ENCODE measurements around the gene RARRES2.
"Not testable (repeated sequence)": the region's sequence is repeated elsewhere in the genome, so short reads cannot be mapped to it uniquely, and the experiment has no call there.

Gene RARRES2

DNA sequence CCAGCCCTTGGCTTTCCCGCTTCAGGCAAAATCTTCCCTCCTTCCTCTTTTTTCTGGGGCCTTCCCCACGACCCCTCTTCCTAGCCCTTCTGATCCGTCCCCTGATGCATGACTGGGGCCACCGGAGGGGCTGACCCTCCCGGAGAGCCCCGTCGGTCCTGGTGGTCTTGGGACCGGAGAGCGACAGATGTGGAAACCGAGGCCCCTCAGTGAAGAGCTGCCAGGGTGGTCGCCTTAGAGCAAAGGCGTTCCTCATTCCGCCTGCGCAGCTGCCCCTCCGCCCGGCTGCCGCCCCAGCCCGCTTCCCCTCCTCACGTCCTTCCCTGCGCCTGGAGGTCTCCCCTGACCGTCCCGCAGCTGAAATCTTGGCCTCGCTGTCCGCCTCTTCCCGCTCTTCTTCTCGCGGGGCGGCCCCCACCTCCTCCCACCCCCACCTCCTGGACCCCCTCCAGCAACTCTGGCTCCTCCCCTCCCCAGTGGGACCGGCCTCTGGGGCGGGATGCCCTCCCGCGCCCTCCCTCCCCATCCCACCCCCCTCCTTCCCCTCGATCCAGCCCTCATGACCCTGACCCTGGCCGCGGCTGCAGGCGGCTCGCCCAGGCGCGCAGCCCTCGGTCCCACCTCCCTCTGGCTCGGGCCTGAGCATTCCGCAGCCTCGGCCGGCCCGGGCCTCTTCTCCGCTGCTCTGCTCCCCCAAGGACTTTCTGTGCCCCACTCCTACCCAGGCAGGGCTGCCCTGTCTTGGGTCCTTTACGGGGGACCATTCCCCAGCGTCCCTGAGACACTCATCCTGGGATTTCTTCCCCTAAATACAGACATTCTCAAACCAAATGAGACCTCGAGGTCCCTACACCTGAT, at the start of gene RARRES2:
Gene RARRES2, minus strand, starts transcription at position 367 of the 858 bp plus-strand sequence. CDS start 1,020 bp downstream, outside the sequence.
- DNase-seq (ENCODE audit: low read depth in 2 of 2) = no peak

DNA sequence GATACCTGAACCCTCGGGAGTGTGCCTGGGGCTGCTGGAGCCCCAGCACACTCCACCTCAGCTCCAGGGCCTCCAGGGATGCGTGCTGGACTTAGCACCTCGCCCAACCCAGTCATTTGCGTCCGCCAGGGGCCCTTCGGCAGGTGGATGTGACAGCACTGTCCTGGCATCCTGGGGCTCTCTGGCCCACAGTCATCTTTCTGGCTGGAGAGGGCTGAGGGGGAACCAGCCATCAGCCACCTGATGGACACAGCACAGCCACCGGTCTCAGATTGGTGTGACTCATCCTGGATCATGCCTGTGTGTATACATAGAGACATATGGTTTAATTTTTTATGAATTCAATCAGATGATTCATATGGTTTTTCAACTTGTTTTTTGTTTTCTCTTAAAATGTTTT, 48.8 kb upstream of the RARRES2 start:
- DNase-seq (ENCODE audit: low read depth in 2 of 2) = no peak

DNA sequence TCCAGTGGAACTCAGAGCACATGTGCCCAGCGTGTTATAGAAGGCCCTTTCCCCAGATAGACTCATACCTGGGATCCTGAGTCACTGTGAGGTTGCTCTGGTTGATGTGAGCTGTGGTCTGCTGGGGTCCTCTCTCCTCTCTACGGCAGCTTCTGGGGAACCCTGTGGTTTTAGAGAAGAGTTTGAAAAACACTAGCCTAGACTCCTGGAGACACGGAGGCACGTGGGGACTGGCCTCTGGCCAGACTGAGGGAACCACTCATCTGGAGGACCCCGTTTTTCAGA, 48.0 kb upstream of the RARRES2 start:
- no peak for DNase-seq (ENCODE audit: low read depth in 2 of 2)

DNA sequence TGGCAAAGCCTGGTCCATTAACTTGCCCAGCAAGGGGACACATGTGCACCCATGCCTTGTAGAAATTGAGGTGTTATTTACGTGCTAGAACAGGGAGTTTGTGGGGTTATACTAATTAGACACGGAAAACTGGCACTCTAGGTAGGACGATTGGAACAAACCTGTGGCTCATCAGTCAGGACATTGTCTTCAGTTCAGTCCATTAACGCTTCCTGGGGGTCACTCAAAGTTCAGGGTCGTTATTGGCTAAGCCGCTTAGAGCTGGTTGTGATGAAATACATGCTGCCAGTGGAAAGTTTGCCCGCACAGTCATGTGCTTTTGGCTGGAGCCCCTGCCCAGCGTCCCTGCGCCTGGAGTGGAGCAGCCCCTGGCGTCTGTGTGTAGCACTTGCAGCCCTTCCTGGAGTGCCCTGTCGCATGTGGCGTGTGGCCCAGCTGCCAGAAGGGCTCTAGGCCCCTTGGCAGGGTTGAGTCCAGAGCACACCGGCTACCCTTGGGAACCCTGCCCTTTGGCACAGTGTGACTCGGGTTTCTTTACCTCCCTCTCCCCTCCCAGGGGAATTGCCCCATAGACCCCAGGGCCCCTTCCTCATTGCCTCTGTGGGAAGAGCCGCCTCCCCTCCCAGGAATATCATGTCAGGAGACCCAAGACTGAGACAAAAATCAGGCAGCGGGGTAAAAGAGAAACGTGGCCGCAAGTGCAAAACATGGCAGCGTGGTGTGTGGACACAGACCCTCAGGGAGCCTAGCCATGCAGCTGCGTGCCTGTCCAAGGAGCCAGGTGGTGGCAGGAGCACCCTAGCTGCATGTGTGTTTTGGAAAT, 47.5 kb upstream of the RARRES2 start:
- DNase-seq (ENCODE audit: low read depth in 2 of 2) = no peak

DNA sequence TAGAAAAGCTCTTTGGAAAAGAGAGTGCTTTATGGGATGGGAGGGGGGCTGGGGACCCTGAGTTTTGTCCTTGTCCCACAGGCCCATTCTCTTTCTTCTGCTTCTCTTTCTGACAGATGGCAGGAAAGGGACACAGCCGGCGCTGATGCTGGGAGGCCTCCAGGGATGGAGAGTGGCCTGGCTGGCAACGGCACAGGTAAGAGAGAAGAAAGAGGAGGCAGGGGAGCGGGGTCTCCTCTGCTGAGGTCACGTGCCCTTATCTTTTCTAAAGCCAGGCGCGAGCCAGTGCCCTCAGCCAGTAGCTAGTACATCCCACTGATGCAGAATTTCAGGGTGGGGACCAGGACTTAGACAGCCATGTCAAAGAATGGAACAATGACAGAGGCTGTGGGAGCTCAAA, 46.9 kb upstream of the RARRES2 start:
- no peak for DNase-seq (ENCODE audit: low read depth in 2 of 2)

DNA sequence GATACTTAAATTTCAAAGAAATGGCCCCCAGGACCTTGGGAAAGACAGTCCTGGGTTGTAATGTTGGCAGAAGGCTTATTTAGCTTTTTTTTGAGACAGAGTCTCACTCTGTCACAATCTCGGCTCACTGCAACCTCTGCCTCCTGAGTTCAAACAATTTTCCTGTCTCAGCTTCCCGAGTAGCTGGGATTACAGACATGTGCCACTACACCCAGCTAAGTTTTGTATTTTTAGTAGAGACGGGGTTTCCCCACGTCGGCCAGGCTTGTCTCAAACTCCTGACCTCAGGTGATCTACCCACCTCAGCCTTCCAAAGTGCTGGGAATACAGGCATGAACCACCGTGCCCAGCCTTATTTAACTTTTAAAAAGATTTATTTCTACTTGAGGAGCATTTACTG, 44.5 kb upstream of the RARRES2 start:
- DNase-seq (ENCODE audit: low read depth in 2 of 2) = not testable (repeated sequence)

DNA sequence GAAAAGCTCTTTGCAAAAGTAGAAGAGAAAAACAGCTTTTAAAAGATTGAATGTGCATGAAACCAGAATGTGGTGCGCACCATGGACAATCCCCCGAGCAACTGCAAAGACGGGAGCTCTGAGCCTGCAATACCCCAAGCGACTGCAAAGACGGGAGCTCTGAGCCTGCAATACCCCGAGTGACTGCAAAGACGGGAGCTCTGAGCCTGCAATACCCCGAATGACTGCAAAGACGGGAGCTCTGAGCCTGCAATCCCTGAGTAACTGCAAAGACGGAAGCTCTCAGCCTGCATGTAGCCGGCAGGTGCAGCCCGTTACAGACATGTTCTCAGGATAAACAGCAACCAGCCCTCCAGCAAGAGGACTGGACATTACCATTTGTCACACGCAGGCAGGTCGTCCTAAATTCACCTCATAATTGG, 43.9 kb upstream of the RARRES2 start:
- DNase-seq (ENCODE audit: low read depth in 2 of 2) = no peak

DNA sequence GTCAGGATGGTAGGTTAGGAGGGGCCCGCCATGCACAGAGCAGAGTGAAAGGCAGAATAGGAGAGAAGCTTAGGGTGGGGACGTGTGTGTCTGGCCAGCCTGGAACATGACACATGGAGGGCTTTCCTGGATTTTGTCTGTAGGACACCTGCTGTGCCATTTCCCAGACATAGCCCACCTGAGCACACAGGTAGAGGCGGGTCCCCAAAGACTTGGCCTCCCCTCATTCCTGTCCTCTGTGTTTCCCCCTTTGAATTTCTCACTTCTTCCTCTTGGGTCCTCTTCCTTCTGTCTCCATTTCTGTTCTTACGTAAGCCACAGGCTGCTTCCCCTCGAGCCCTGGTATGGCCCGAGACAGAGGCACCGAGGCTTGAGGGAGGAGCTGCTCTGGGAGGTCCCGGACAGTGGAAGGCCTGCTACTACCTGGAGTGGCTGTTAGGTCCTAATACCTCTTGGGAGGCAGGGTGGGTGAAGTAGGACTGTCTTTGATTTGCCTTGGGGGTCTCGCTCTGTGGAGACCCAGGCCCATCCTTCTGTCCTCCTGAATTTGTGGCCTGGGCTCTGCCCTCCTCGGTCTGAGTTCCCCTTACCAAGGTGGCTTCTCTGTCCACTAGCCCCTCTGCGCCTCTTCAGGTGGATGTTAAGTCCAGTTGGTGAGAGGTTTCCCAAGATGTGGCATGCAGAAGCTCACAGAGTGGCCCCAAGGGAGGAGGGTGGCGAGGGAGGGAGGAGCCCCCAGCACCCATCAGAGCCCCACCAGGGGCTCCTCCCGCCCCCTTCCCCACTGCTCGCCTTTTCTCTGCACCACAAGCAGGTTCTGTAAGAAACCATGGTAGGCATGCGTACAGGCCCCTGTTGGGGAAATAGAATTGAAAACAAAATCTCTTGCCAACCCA, 43.2 kb upstream of the RARRES2 start:
- DNase-seq (ENCODE audit: low read depth in 2 of 2) = no peak

DNA sequence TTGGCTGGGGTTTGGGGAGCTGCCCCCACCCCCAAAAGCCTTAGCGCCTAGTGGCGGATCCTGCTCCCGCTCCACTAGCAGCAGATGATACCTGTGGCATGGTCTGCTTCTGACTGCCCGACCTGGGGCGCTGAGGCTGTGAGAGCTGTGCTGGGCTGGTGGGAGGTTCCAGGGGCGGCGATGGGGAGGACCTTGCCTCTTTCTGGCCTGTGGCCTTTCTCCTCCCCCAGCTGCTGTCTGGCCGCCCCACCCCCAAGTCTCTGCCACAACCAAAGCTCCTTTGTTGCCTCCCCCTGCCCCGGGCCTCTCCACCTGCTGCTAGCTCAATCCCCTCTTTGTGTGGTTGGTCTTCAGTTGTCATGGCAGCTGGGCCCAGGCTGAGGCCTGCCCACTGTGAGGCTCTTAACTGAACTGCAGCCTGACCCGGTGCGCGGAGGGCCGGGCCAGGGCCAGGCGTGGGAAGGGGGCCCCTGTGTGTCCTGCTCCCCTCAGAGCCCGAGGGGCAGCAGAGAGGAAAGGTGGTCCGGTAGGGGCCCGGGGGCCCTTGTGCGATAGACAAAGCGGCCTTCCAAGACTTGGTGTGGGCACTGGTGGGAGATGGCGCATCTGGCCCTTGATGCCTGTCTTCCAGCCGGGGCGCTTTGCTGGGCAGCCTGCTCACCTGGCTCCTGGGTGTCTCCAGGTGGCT, 42.4 kb upstream of the RARRES2 start:
- no peak for DNase-seq (ENCODE audit: low read depth in 2 of 2)

DNA sequence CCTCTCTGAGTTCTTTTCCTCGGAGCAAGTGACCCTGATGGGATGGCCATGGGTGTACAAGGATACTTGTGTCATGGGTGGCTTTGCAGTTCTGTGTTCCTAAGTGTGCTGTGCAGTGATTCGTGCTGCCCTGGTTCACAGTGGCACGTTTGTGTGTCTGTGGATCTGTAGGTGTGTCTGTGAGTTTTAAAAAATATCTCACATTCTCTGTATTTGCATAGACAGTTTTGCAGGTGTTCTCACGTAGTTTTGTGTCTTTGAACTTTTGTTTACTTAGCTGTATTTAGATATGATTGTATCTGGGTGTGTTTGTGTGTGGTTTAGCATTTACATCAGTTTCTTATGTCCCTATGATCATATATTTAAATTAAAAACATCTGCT, 41.4 kb upstream of the RARRES2 start:
- no peak for DNase-seq (ENCODE audit: low read depth in 2 of 2)

DNA sequence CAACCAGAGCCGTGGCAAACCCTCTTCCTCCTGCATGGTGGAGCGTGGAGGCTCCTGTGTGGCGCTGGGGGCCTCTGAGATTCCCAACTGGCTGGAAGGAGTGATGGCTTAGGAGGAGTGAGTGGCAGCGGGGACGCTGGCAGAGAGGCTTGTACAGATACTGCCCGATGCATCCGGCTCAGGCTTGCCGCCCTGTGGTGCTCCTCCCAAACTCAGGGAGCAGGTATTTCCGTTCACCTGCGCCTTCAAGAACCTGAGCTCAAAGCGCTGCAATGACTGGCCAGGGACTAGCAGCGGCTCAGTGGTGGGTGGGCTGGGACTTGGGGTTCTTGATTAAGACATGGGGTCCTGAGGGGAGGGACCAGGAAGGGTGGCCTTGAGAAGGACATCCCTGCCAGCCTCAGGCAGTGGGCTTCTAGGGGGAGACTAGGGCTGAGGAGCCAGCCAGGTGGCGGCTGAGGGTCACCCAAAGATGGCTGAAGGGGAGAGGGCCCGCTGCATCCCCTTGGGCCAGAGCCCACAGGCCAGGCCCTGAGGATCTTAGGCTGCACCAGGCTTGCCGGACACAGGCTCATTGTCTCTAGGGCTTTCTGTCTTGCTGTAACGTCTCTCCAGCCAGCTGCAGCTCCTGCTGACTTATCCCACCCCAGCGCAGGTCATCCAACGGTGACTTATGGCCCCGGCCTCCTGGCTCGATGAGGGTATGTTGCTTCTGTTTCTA, 40.9 kb upstream of the RARRES2 start:
- DNase-seq (ENCODE audit: low read depth in 2 of 2) = no peak

DNA sequence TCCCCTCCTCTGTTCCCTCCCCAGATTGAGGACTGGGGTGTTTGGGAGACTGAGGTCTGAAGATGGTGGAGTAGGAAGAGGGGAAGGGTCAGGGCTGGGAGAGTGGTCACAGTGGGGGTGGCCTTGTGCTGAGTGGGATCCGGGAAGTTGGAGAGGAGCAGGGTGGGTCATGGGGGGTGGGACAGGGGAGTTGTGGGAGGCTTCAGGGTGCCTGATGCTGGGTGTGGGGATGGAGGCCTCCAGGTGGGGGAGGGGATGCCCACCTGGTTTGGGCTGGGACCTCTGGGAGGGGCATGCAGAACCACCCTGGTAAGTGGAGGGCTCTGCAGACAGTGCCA, 40.3 kb upstream of the RARRES2 start:
- no peak for DNase-seq (ENCODE audit: low read depth in 2 of 2)

DNA sequence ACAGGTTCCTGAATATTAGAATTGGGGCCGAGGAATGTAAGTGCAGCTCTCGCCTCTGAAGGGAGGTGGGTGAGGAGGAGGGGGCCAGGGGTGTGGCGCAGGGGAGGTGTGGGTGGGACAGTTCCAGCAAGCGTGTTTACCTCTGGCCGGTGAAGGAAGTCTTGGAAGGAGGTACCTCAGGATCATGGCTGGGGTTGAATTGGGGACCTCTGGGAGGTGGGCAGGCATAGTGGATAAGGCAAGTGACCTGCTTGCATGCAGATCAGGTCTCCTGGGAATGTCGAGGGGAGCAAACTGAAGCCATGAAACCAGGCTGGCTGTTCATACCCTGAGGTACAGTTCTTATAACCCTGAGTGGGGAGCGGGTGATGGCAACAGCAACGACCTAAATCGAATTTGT, 39.7 kb upstream of the RARRES2 start:
- no peak for DNase-seq (ENCODE audit: low read depth in 2 of 2)

DNA sequence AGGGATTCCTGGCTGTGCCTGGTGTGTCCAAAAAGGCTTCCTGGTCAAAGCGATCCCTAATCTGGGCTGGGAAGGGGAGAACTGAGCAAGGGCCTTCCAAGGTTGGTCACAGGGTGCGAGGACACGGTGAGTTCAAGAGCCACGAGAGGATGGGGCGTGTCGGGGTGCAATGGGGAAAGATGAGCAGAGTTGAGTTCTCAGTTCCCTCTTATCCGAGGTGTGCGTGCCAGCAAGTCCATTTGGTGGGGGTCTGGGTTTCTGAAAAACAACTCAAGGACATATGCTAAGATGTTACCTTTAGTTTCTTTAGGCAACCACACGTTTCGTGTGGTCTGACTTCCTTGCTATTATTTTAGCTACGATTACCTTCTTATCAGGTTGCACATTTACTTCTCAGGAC, 39.0 kb upstream of the RARRES2 start:
- DNase-seq (ENCODE audit: low read depth in 2 of 2) = no peak

DNA sequence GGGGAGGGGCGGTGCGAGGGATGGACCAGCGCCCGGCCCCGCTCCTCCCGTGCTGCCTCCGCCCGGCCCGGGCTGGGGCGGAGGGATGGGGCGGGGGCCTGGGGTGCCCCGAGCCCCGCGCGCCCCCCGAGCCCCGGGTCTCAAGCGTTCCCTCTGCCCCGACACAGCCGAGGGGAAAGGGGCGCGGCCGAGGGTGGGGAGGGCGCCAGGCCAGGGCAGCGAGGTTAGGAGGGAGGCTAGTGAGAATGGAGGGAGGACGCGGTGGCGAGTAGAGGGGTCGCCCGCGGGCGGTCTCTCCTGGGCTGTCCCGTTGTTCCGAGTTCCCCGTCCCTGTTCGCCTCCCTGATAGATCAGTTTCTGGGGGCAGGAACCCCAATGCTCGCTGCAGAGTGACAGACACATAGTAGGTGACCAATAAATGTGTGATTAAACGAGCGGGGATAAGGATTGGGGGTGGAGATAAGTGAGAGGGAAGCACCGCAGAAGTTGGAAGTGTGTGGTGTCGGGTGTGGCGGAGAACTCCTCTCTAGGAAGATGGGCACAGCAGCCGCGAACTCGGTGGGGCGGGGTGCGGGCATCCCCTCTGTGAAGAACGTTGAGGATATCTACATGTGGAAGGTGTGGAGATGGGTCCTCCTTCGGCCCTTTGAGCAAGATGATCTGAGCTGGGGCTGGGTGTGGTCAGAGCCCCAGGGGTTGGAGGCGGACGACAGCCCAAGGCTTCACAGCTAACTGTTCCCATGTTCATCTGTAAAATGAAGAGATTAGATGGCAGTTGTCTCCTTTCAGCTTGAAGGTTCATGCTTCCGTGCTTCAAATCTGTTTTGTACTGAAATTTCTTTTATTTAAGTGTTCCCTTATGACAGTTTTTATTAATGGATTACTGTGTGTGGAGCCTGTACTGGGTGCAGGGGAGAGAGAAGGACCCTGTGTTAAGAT, 38.3 kb upstream of the RARRES2 start:
- DNase-seq (ENCODE audit: low read depth in 2 of 2) = no peak

DNA sequence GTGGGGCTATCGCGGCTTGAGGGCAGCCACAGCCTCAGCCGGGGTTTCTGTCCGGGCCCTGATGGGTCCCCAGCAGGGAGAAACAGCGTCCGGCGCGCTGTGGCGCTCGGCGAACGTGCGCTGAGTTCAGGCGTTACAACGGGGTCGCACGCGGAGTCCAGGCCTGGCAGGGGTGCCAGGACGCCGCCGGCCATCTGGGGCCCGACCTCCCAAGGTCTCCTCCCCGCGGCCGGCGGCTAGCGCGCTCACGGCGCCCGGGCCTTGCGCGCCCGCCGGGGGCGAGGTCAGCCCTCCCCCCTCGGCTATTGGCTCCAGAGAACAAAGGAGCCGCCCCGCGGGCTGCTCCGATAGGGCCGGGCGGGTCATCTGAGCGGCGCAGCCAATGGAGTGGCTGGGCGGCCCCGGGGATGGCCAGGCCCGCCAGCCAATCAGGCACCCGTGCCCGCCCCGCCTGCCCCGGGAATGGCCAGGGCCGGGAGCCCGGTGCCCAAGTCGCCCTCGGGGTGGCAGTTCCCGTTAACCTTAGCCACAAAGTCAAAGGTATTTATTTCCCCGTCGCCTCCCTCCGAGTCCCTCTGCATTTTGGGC, 37.5 kb upstream of the RARRES2 start, which contains the start of gene ZNF775:
Gene ZNF775, plus strand, starts transcription at position 478 of the 588 bp plus-strand sequence. CDS start 9,141 bp downstream, outside the sequence.
- peak; percentile 85 to 90 for DNase-seq (ENCODE audit: low read depth in 2 of 2)

DNA sequence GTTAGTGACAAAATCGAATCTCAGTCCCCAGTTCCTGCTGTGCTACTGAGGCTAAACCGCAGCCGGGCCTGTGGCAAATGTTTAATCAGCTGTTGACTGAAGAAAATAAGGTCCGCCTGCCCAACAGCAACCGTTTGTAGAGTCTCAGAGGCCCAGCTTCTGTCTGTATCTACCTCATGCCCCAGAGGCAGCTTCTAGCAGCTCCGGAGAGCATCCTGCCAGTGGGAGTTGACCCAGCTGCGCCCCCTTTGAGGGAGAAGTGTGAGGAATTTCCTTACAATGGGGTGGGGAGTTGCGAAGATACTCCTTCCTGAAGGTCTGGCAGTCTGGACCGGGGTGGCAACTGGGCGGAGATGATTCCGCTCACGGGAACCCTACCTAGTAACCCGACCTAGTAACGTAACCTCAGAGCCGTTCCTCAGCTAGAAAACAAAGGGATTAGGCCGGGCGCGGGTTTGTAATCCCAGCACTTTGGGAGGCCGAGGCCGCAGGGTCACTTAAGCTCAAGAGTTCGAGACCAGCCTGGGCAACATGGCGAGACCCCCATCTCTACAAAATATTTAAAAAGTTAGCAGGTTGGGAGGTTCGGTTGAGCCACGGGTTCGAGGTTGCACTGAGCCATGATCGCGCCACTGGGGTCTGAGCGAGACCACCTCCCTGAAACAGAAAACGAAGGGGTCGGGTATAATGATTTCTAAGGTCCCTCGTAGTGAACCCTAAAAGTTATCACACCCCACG, 36.9 kb upstream of the RARRES2 start:
- no peak for DNase-seq (ENCODE audit: low read depth in 2 of 2)

DNA sequence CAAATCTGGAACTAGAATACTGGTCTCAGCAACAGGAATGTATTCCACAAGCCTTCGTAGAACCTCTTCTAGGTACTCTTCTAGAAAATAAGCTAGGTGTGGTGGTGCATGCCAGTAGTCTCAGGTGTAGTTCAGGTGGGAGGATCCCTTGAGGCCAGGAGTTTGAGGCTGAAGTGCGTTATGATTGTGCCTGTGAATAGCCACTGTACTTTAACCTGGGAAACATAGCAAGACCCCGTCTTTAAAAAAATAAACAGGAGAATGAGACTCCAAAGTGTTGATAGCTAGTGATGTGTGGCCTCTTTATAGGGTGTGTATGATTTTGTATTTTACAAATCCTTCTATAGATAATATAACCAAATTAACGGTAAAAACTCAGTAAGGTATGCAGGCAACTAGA, 36.2 kb upstream of the RARRES2 start:
- no peak for DNase-seq (ENCODE audit: low read depth in 2 of 2)

DNA sequence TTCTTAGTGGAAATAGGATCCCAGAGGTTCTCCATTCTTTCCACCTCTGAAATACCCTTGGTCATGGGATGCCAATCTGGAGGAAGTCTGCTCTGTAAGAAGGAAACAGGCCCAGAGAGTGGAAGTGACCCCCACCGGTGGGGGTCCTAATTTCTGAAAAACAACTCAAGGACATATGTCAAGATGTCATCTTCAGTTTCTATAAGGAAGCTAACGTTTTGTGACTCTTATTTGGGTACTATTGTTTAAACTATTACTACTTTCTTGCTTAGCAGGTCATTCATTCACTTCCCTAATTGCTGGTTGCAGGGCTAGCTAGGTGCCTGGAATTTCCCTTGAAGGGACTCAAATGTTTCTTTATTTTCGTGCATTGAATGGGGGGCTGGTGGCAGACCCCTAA, 35.8 kb upstream of the RARRES2 start:
- DNase-seq (ENCODE audit: low read depth in 2 of 2) = no peak

Data from stimulated activated CD4-positive, alpha-beta T cell treated with anti-CD3 and anti-CD28 coated beads, Interleukin-4, amount 100 ng/mL, for 48 hours (primary cell).